GM19452 (cell line): ENCODE results near the gene VPS8.
"Not testable (repeated sequence)": the region's sequence is repeated elsewhere in the genome, so short reads cannot be mapped to it uniquely, and the experiment has no call there.

ENCODE experiments used
- ATAC-seq: cut with Tn5 transposase; IDR thresholded peaks from one replicate; pipeline ENCODE4 v1.9.1; 2021; ENCODE audit not compliant: unreplicated experiment

The VPS8 gene

GRCh38 chr3:184981071-184981470 lies 169.1 kb downstream of the VPS8 start:
- no peak for ATAC-seq

GRCh38 chr3:184982076-184982475 lies 170.1 kb downstream of the VPS8 start:
- no peak for ATAC-seq

- no peak for ATAC-seq
Observed at GRCh38 chr3:184985586-184985985, 173.6 kb downstream of the VPS8 start.

GRCh38 chr3:184986366-184986889 lies 174.5 kb downstream of the VPS8 start:
- ATAC-seq: no peak

- ATAC-seq: no peak
Observed at GRCh38 chr3:184993394-184993793, 181.4 kb downstream of the VPS8 start.

GRCh38 chr3:185003876-185004275 lies 191.9 kb downstream of the VPS8 start:
- ATAC-seq: not testable (repeated sequence)

GRCh38 chr3:185009650-185010049 lies 197.7 kb downstream of the VPS8 start:
- no peak for ATAC-seq

- not testable (repeated sequence) for ATAC-seq
Observed at GRCh38 chr3:185017584-185017983, 205.6 kb downstream of the VPS8 start.

- ATAC-seq: not testable (repeated sequence)
Observed at GRCh38 chr3:185017996-185018395, 206.0 kb downstream of the VPS8 start.

GRCh38 chr3:185021256-185021655 lies 209.3 kb downstream of the VPS8 start:
- no peak for ATAC-seq

- no peak for ATAC-seq
Observed at GRCh38 chr3:185024406-185024805, 212.4 kb downstream of the VPS8 start.

- ATAC-seq: no peak
Observed at GRCh38 chr3:185024966-185025365, 213.0 kb downstream of the VPS8 start.

GRCh38 chr3:185028121-185028520 lies 216.2 kb downstream of the VPS8 start:
- ATAC-seq: no peak

GRCh38 chr3:185029086-185029485 lies 217.1 kb downstream of the VPS8 start:
- no peak for ATAC-seq

GRCh38 chr3:185030399-185030798 lies 218.4 kb downstream of the VPS8 start:
- no peak for ATAC-seq

GRCh38 chr3:185030951-185031350 lies 219.0 kb downstream of the VPS8 start:
- ATAC-seq: no peak

- ATAC-seq: no peak
Observed at GRCh38 chr3:185037801-185038200, 225.8 kb downstream of the VPS8 start.

GRCh38 chr3:185040425-185040824 lies 228.5 kb downstream of the VPS8 start:
- ATAC-seq: no peak

GRCh38 chr3:185041540-185041939 lies 229.6 kb downstream of the VPS8 start:
- no peak for ATAC-seq

- no peak for ATAC-seq
Observed at GRCh38 chr3:185042312-185043050, 230.5 kb downstream of the VPS8 start.

- no peak for ATAC-seq
Observed at GRCh38 chr3:185046164-185046515, 234.2 kb downstream of the VPS8 start.

GRCh38 chr3:185046603-185047002 lies 234.6 kb downstream of the VPS8 start:
- ATAC-seq: no peak

GRCh38 chr3:185049710-185050109 lies 237.7 kb downstream of the VPS8 start:
- ATAC-seq: no peak
